ENCODE measurements around the gene GIMAP1. TPM values are rescaled to one million over a fixed set of nuclear protein-coding genes. Genes with fewer than 3 reads are reported as not detected.
"Not testable (repeated sequence)": the region's sequence is repeated elsewhere in the genome, so short reads cannot be mapped to it uniquely, and the experiment has no call there.

The GIMAP1 gene
- total and polyA plus RNA-seq, 5 donors from 2014 or later, result 17.1 to 90.0 (median 64.1) TPM

DNA sequence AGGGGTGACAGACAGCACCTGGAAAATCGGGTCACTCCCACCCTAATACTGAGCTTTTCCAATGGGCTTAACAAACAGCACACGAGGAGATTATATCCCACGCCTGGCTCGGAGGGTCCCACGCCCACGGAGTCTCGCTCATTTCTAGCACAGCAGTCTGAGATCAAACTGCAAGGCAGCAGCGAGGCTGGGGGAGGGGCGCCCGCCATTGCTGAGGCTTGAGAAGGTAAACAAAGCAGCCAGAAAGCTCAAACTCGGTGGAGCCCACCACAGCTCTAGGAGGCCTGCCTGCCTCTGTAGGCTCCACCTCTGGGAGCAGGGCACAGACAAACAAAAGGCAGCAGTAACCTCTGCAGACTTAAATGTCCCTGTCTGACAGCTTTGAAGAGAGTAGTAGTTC lies 37.8 kb upstream of the GIMAP1 start:
- Mint-ChIP-seq H3K4me3 (peak overlapping the region in 3 of 4 donors; percentile 72 to 77 (median 74)), H3K9me3 (peaks cover 1 to 38% (median 8%) of the 10 kb centered on the region in 7 donors), H3K4me1 (peaks cover 33 to 88% (median 55%) of the 10 kb centered on the region in 4 donors), H3K27ac (peak overlapping the region; percentile 73 to 97 (median 93)), H3K36me3 (peaks cover 18% of the 10 kb centered on the region)
- H3K36me3 ChIP-seq (ENCODE audit: control insufficient read depth, insufficient read depth, low read length); H3K27me3 Mint-ChIP-seq; H3K9me3 ChIP-seq (ENCODE audit: control insufficient read depth in 2 of 2, low read length in 2 of 2); ATAC-seq (ENCODE audit: low read depth in 2 of 2); H3K27me3 ChIP-seq (ENCODE audit: control insufficient read depth, insufficient read depth, low read length); DNase-seq; H3K27ac ChIP-seq (ENCODE audit: insufficient read depth, low read length, poor library complexity, severe bottlenecking): not testable (repeated sequence)
- Histone ChIP-seq H3K4me1 (ENCODE audit: control insufficient read depth, insufficient read depth, low read length, poor library complexity, severe bottlenecking) (peaks cover 42% of the 10 kb centered on the region), H3K4me3 (ENCODE audit: low read depth, low read length) (peak overlapping the region; percentile 20)

DNA sequence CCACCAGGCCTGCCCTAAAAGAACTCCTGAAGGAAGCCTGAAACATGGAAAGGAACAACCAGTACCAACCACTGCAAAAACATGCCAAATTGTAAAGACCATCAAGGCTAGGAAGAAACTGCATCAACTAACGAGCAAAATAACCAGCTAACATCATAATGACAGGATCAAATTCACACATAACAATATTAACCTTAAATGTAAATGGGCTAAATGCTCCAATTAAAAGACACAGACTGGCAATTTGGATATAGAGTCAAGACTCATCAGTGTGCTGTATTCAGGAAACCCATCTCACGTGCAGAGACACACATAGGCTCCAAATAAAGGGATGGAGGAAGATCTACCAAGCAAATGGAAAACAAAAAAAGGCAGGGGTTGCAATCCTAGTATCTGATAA lies 36.0 kb upstream of the GIMAP1 start:
- not testable (repeated sequence) for H3K4me3 ChIP-seq (ENCODE audit: low read depth, low read length); H3K9me3 ChIP-seq (ENCODE audit: control insufficient read depth in 2 of 2, low read length in 2 of 2); H3K36me3 ChIP-seq (ENCODE audit: control insufficient read depth, insufficient read depth, low read length); DNase-seq; ATAC-seq (ENCODE audit: low read depth in 2 of 2); H3K27ac Mint-ChIP-seq; H3K27me3 Mint-ChIP-seq; H3K27ac ChIP-seq (ENCODE audit: insufficient read depth, low read length, poor library complexity, severe bottlenecking); H3K27me3 ChIP-seq (ENCODE audit: control insufficient read depth, insufficient read depth, low read length)
- Mint-ChIP-seq H3K4me1 (peaks cover 41 to 94% (median 66%) of the 10 kb centered on the region in 4 donors), H3K9me3 (peaks cover 5 to 38% (median 8%) of the 10 kb centered on the region in 7 donors), H3K36me3 (peaks cover 18% of the 10 kb centered on the region), H3K4me3 (peak overlapping the region in 1 of 4 donors; percentile 29)
- peaks cover 51% of the 10 kb centered on the region for H3K4me1 ChIP-seq (ENCODE audit: control insufficient read depth, insufficient read depth, low read length, poor library complexity, severe bottlenecking)

- DNase-seq (peak in 2 of 3 donors; percentile 51 to 82), ATAC-seq (ENCODE audit: low read depth in 2 of 2) (peak; percentile 65 to 78)
- H3K27ac ChIP-seq (ENCODE audit: insufficient read depth, low read length, poor library complexity, severe bottlenecking), result peak within 1 kb of the TSS; percentile 83
- H3K27ac Mint-ChIP-seq, result peak within 1 kb of the TSS; percentile 97 to 100 (median 99)
- H3K27me3 Mint-ChIP-seq, result no peaks in the 10 kb centered on the region
- H3K4me1 ChIP-seq (ENCODE audit: control insufficient read depth, insufficient read depth, low read length, poor library complexity, severe bottlenecking), result peaks cover 51% of the 10 kb centered on the region
- H3K4me1 Mint-ChIP-seq, result peaks cover 51 to 86% (median 65%) of the 10 kb centered on the region in 4 donors
- no peaks in the 10 kb centered on the region for H3K27me3 ChIP-seq (ENCODE audit: control insufficient read depth, insufficient read depth, low read length)
- peaks cover 48% of the 10 kb centered on the region for H3K36me3 Mint-ChIP-seq
- peak within 1 kb of the TSS; percentile 99 for H3K4me3 ChIP-seq (ENCODE audit: low read depth, low read length)
- peak within 1 kb of the TSS; percentile 96 to 100 (median 98) for H3K4me3 Mint-ChIP-seq
- H3K9me3 ChIP-seq (ENCODE audit: control insufficient read depth in 2 of 2, low read length in 2 of 2), result peaks cover 8 to 17% of the 10 kb centered on the region in 2 experiments
- peaks cover 1 to 42% (median 9%) of the 10 kb centered on the region in 7 donors for H3K9me3 Mint-ChIP-seq
- peaks cover 22% of the 10 kb centered on the region for H3K36me3 ChIP-seq (ENCODE audit: control insufficient read depth, insufficient read depth, low read length)
These were observed 31.0 kb upstream of the GIMAP1 start, which contains the start of gene GIMAP2 for GRCh38 chr7:150685219-150686029. GIMAP2 (plus strand) TSS chr7:150685706; CDS start chr7:150687060, 1,354 bp downstream.

DNA sequence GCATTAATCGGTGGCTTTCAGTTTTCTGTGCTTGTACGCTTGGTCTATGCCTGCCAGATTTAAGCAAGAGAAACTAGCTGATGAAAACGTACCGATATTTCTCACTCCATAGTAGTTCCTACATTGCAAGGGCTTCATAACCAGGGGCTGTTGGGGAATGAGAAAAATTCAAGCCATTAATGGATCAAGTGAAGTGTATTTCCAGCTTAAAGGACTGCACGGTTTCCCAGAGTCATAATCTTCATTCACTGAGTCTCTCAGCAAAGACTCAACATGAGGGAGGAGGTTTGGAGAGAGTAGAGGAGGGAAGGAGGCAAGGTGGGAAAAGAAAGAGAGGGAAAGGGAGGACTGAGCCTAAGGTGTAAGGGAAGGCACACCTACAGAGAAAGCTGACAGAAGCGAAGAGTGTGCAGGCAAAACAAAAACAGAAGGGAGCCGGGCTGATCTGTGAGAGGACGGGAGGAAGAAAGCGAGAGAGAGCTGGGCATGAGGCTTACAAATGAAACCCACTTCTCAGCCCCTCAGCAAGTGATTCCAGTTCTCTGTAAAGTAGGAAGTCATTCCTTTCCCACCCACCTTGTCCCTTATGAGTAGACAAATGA lies 30.3 kb upstream of the GIMAP1 start:
- Mint-ChIP-seq H3K4me3 (peak overlapping the region; percentile 96 to 100 (median 98)), H3K27me3 (no peaks in the 10 kb centered on the region), H3K4me1 (peaks cover 55 to 86% (median 70%) of the 10 kb centered on the region in 4 donors), H3K9me3 (peaks cover 1 to 46% (median 12%) of the 10 kb centered on the region in 7 donors), H3K36me3 (peaks cover 51% of the 10 kb centered on the region), H3K27ac (peak overlapping the region; percentile 97 to 100 (median 99))
- ATAC-seq (ENCODE audit: low read depth in 2 of 2), result peak; percentile 30 to 33
- Histone ChIP-seq H3K4me3 (ENCODE audit: low read depth, low read length) (peak overlapping the region; percentile 99), H3K36me3 (ENCODE audit: control insufficient read depth, insufficient read depth, low read length) (peaks cover 29% of the 10 kb centered on the region), H3K27ac (ENCODE audit: insufficient read depth, low read length, poor library complexity, severe bottlenecking) (peak overlapping the region; percentile 83), H3K4me1 (ENCODE audit: control insufficient read depth, insufficient read depth, low read length, poor library complexity, severe bottlenecking) (peaks cover 51% of the 10 kb centered on the region), H3K9me3 (ENCODE audit: control insufficient read depth in 2 of 2, low read length in 2 of 2) (peaks cover 14 to 24% of the 10 kb centered on the region in 2 experiments), H3K27me3 (ENCODE audit: control insufficient read depth, insufficient read depth, low read length) (no peaks in the 10 kb centered on the region)
- peak in 1 of 3 donors; percentile 53 for DNase-seq

DNA sequence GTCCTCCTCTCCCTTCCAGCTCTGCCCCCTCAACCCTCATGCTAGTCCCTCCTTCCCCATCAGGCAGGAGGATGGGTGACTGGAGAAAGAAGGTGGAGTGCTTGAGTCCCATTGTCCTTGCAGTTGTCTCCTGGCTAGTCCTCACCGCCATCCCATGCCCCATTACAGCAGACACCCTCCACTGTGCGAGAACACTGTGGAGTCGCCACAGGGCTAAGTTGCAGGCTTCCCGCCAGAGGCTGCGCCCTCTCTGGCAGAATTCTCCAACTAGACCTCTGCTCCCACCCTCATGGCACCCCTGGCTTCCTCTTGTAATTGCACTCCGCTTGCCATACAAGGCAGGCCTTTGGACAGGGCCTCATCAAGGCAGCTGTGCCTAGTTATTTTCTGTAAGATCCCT lies 27.8 kb upstream of the GIMAP1 start:
- peaks cover 47% of the 10 kb centered on the region for H3K36me3 ChIP-seq (ENCODE audit: control insufficient read depth, insufficient read depth, low read length)
- Mint-ChIP-seq H3K9me3 (peaks cover 2 to 43% (median 11%) of the 10 kb centered on the region in 7 donors), H3K4me3 (peak overlapping the region; percentile 85 to 100 (median 97)), H3K27ac (peak overlapping the region; percentile 92 to 99 (median 94)), H3K27me3 (no peaks in the 10 kb centered on the region), H3K4me1 (peaks cover 49 to 77% (median 59%) of the 10 kb centered on the region in 4 donors), H3K36me3 (peaks cover 59% of the 10 kb centered on the region)
- no peaks in the 10 kb centered on the region for H3K27me3 ChIP-seq (ENCODE audit: control insufficient read depth, insufficient read depth, low read length)
- DNase-seq (no peak), ATAC-seq (ENCODE audit: low read depth in 2 of 2) (no peak)
- H3K4me3 ChIP-seq (ENCODE audit: low read depth, low read length), result peak overlapping the region; percentile 52
- H3K9me3 ChIP-seq (ENCODE audit: control insufficient read depth in 2 of 2, low read length in 2 of 2), result peaks cover 26 to 49% of the 10 kb centered on the region in 2 experiments
- H3K27ac ChIP-seq (ENCODE audit: insufficient read depth, low read length, poor library complexity, severe bottlenecking), result no peak overlapping the region
- H3K4me1 ChIP-seq (ENCODE audit: control insufficient read depth, insufficient read depth, low read length, poor library complexity, severe bottlenecking), result peaks cover 47% of the 10 kb centered on the region

DNA sequence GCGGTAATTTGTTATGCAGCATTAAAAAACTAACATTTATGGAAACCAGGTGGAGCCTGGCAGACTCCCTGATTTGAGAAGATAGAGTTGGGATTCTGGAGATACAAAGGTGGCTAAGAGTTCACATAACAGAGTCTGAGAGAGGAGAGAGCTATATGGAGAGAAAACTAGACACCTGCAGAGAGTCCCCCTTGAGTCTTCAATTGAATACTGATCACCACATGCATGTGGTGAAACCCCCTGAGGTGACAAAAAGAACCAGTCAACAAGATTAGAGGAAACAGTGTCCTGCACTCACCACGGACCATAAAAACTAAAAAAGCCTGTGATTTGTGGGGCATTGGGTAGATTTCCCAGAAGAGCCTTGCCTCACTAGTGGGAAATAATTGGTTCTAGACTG lies 20.8 kb upstream of the GIMAP1 start:
- Histone ChIP-seq H3K27ac (ENCODE audit: insufficient read depth, low read length, poor library complexity, severe bottlenecking) (no peak overlapping the region), H3K4me1 (ENCODE audit: control insufficient read depth, insufficient read depth, low read length, poor library complexity, severe bottlenecking) (no peaks in the 10 kb centered on the region), H3K36me3 (ENCODE audit: control insufficient read depth, insufficient read depth, low read length) (peaks cover 23% of the 10 kb centered on the region), H3K4me3 (ENCODE audit: low read depth, low read length) (no peak overlapping the region), H3K27me3 (ENCODE audit: control insufficient read depth, insufficient read depth, low read length) (no peaks in the 10 kb centered on the region), H3K9me3 (ENCODE audit: control insufficient read depth in 2 of 2, low read length in 2 of 2) (peaks cover 69 to 93% of the 10 kb centered on the region in 2 experiments)
- ATAC-seq (ENCODE audit: low read depth in 2 of 2) (no peak), DNase-seq (no peak)
- no peaks in the 10 kb centered on the region for H3K27me3 Mint-ChIP-seq
- H3K4me1 Mint-ChIP-seq, result peaks cover 5 to 21% (median 7%) of the 10 kb centered on the region in 4 donors
- H3K27ac Mint-ChIP-seq, result peak overlapping the region in 1 of 3 donors; percentile 55
- H3K36me3 Mint-ChIP-seq, result peaks cover 50% of the 10 kb centered on the region
- H3K9me3 Mint-ChIP-seq, result peaks cover 2 to 81% (median 36%) of the 10 kb centered on the region in 7 donors
- H3K4me3 Mint-ChIP-seq, result no peak overlapping the region

GRCh38 chr7:150703209-150703608 lies 13.2 kb upstream of the GIMAP1 start:
- ATAC-seq (ENCODE audit: low read depth in 2 of 2) (no peak), DNase-seq (no peak)
- peaks cover 5 to 81% (median 56%) of the 10 kb centered on the region in 7 donors for H3K9me3 Mint-ChIP-seq
- Histone ChIP-seq H3K9me3 (ENCODE audit: control insufficient read depth in 2 of 2, low read length in 2 of 2) (peaks cover 58 to 67% of the 10 kb centered on the region in 2 experiments), H3K27ac (ENCODE audit: insufficient read depth, low read length, poor library complexity, severe bottlenecking) (no peak overlapping the region), H3K4me3 (ENCODE audit: low read depth, low read length) (peak overlapping the region; percentile 7), H3K27me3 (ENCODE audit: control insufficient read depth, insufficient read depth, low read length) (no peaks in the 10 kb centered on the region), H3K36me3 (ENCODE audit: control insufficient read depth, insufficient read depth, low read length) (peaks cover 2% of the 10 kb centered on the region), H3K4me1 (ENCODE audit: control insufficient read depth, insufficient read depth, low read length, poor library complexity, severe bottlenecking) (no peaks in the 10 kb centered on the region)
- H3K27me3 Mint-ChIP-seq, result peaks cover 6% of the 10 kb centered on the region
- no peak overlapping the region for H3K27ac Mint-ChIP-seq
- H3K36me3 Mint-ChIP-seq, result peaks cover 41% of the 10 kb centered on the region
- peak overlapping the region in 1 of 4 donors; percentile 28 for H3K4me3 Mint-ChIP-seq
- peaks cover 0 to 14% (median 7%) of the 10 kb centered on the region in 4 donors for H3K4me1 Mint-ChIP-seq

Data from CD4-positive, CD25-positive, alpha-beta regulatory T cell (primary cell).